Measurements from ENCODE around the gene WDR1. TPM values are rescaled to one million over a fixed set of nuclear protein-coding genes. Genes with fewer than 3 reads are reported as not detected.

WDR1 gene
- total RNA-seq, 3 donors from 2014 or later (not counting 1 experiment from before 2014, with no cell fraction given), result 411 to 477 (median 468) TPM

DNA sequence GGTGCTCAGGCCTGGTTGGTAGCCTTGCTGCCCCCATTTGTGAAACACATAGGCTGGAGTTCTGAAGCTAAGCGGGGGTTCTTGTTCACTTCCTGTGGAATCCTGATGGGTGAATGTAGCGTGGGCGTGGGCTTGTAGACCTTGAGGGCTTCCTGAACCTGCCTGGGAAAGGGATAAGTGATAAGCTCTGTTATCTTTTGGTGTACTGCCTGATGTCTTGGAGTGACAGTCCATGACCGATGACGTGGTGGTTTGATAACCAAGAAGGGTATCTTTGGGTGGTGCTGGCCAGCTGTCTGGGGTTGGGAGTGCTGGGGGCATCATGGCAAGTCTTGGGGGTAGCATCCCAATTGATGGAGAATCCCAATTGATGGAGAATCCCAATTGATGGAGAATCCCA, 17.5 kb upstream of the WDR1 start:
- Histone ChIP-seq H3K9me3 (ENCODE audit: control insufficient read depth, insufficient read depth, low read length) (no peaks in the 10 kb centered on the region), H3K4me3 (ENCODE audit: low read length) (no peak overlapping the region), H3K4me1 (ENCODE audit: control insufficient read depth, insufficient read depth, low read length) (no peaks in the 10 kb centered on the region), H3K36me3 (ENCODE audit: control insufficient read depth, insufficient read depth, low read length) (no peaks in the 10 kb centered on the region), H3K27ac (ENCODE audit: low read length) (no peak overlapping the region), H3K27me3 (ENCODE audit: control insufficient read depth, insufficient read depth, low read length) (no peaks in the 10 kb centered on the region)
- intact Hi-C loops (cut with micrococcal nuclease), result no loop called here
- no peak for DNase-seq
- no peak for ATAC-seq
- TF ChIP-seq, protein P1, sequence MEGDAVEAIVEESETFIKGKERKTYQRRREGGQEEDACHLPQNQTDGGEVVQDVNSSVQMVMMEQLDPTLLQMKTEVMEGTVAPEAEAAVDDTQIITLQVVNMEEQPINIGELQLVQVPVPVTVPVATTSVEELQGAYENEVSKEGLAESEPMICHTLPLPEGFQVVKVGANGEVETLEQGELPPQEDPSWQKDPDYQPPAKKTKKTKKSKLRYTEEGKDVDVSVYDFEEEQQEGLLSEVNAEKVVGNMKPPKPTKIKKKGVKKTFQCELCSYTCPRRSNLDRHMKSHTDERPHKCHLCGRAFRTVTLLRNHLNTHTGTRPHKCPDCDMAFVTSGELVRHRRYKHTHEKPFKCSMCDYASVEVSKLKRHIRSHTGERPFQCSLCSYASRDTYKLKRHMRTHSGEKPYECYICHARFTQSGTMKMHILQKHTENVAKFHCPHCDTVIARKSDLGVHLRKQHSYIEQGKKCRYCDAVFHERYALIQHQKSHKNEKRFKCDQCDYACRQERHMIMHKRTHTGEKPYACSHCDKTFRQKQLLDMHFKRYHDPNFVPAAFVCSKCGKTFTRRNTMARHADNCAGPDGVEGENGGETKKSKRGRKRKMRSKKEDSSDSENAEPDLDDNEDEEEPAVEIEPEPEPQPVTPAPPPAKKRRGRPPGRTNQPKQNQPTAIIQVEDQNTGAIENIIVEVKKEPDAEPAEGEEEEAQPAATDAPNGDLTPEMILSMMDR (IDR thresholded peaks at IDR 0.05), result no peak
- no peaks in the 10 kb centered on the region for H3K27me3 Mint-ChIP-seq (ENCODE audit: low read depth in 2 of 2)
- H3K4me3 Mint-ChIP-seq, result no peak overlapping the region
- no peak overlapping the region for H3K27ac Mint-ChIP-seq
- 94% methylated on average over 5 of the region's 5 CpGs for WGBS (ENCODE audit: insufficient coverage)
- H3K4me1 Mint-ChIP-seq, result no peaks in the 10 kb centered on the region
- no peaks in the 10 kb centered on the region for H3K36me3 Mint-ChIP-seq
- no peaks in the 10 kb centered on the region for H3K9me3 Mint-ChIP-seq

DNA sequence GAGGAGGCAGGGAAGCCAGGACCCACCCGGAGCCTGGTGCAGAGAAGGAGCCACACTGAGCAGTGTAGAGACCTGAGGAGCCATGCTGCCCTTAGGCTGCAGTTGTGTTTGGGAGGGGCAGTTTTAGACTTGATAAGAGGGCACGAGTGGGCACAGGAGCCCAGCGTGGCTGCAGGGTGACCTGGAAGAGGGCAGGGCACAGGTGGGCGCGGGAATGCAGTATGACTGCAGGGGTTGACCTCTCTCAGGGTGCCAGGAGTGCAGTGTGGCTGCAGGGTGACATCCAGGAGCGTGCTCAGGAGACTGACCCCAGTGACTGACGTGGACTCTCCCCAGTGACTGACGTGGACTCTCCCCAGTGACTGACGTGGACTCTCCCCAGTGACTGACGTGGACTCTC, 14.6 kb upstream of the WDR1 start:
- Histone ChIP-seq H3K36me3 (ENCODE audit: control insufficient read depth, insufficient read depth, low read length) (no peaks in the 10 kb centered on the region), H3K27me3 (ENCODE audit: control insufficient read depth, insufficient read depth, low read length) (no peaks in the 10 kb centered on the region), H3K4me1 (ENCODE audit: control insufficient read depth, insufficient read depth, low read length) (no peaks in the 10 kb centered on the region), H3K4me3 (ENCODE audit: low read length) (no peak overlapping the region), H3K9me3 (ENCODE audit: control insufficient read depth, insufficient read depth, low read length) (no peaks in the 10 kb centered on the region), H3K27ac (ENCODE audit: low read length) (no peak overlapping the region)
- DNase-seq (no peak), ATAC-seq (no peak)
- WGBS (ENCODE audit: insufficient coverage), result 85% methylated on average over 10 of the region's 10 CpGs
- no peak overlapping the region for H3K4me3 Mint-ChIP-seq
- H3K27ac Mint-ChIP-seq, result no peak overlapping the region
- H3K27me3 Mint-ChIP-seq (ENCODE audit: low read depth in 2 of 2), result no peaks in the 10 kb centered on the region
- intact Hi-C loops (cut with micrococcal nuclease), result no loop called here
- H3K4me1 Mint-ChIP-seq, result no peaks in the 10 kb centered on the region
- no peaks in the 10 kb centered on the region for H3K9me3 Mint-ChIP-seq
- no peaks in the 10 kb centered on the region for H3K36me3 Mint-ChIP-seq
- TF ChIP-seq, protein P1 (IDR thresholded peaks at IDR 0.05), result no peak

DNA sequence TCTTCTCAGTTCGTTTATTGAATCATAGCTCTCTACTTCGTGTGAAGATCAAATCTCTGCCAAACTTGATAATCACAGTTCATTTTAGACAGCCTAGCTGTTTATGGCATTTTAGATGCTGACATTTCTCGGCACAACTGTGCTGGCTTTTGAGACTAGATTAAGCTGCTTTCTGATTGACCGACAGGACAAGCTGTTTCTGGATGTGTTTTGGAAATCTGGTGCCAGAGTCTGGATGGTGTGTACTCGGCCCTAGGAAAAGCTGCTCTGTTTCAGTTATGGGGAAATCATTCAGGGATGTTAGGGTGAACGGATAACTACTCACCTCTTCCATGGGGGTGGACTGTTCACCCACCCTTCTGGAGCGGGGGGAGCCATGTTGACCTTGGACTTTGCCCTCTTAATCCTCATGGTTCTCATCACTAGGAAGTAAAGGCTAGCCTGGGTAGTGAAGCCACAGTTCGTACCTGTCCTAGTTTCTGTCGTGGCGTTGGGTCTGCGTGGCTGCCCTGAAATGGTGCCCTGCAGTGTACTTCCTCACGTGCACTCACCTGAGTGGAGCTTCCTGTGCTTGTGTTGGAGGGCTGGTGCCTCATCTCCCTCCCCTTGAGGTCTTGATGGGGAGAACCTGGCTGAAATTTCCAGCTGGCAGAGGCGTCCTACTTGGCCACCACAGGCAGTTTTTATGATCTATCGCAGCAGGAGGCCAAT, 13.7 kb upstream of the WDR1 start:
- intact Hi-C loops (cut with micrococcal nuclease), result no loop called here
- Histone ChIP-seq H3K9me3 (ENCODE audit: control insufficient read depth, insufficient read depth, low read length) (no peaks in the 10 kb centered on the region), H3K4me1 (ENCODE audit: control insufficient read depth, insufficient read depth, low read length) (no peaks in the 10 kb centered on the region), H3K4me3 (ENCODE audit: low read length) (no peak overlapping the region), H3K36me3 (ENCODE audit: control insufficient read depth, insufficient read depth, low read length) (no peaks in the 10 kb centered on the region), H3K27me3 (ENCODE audit: control insufficient read depth, insufficient read depth, low read length) (no peaks in the 10 kb centered on the region), H3K27ac (ENCODE audit: low read length) (no peak overlapping the region)
- Mint-ChIP-seq H3K36me3 (no peaks in the 10 kb centered on the region), H3K9me3 (no peaks in the 10 kb centered on the region), H3K27ac (no peak overlapping the region), H3K4me1 (no peaks in the 10 kb centered on the region), H3K4me3 (no peak overlapping the region), H3K27me3 (ENCODE audit: low read depth in 2 of 2) (no peaks in the 10 kb centered on the region)
- DNase-seq (no peak), ATAC-seq (no peak)
- TF ChIP-seq, protein P1 (IDR thresholded peaks at IDR 0.05), result no peak
- WGBS (ENCODE audit: insufficient coverage), result 71% methylated on average over 14 of the region's 14 CpGs

Measured in natural killer cell (primary cell).